GM12801 (cell line): ENCODE results near the gene ADAMTSL2.

ENCODE experiments used
- CTCF ChIP-seq: IDR thresholded peaks from one replicate; pipeline ENCODE4 v1.5.1; 2011; ENCODE audit warnings: control low read depth; ENCODE audit not compliant: insufficient read length; ENCODE audit errors: extremely low read depth

ADAMTSL2 gene

DNA sequence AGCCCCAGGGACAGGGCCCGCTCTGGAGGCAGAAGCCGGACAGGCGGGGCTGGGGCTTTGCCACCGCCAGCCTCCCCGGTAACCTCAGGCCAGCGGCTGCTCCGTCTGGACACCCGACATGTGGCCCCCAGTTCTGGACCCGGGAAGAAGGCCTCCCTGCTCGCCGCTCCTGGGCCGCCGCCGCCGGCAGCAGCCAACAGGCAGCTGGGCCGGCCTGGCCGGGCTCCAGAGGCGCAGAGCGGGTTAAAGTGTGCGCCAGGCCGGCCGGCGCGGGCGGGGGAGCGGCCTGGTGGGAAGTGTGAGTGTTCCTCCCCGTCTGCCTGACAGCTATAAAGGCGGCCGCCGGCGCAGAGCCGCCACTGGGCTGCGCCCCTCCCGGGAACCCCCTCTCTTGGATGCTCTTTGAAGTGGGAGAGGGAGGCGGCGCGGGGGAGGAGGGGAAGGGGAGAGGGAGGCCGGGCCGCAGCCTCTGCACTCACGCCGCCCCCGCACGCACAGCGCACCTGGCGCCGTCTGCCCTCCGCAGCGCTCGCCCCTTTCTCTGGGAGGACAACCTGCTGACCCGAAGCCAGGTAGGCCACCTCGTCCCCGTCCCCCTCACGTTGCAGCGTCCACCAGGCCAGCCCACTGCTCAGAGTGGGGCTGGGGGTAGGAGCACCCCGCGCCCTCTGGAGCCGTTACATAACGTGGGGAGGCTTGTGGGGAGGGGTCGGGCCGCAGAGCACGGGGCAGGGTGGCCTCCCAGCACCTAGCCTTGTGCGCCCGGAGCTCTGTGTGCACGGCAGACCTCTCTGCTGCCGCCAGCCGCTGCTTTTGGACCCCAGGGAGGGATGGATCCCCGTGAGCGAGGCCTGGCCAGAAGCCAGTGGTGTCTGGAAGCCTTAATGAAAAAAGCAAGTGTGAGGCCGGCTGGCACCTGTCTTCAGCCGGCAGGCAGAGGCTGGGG, at the start of gene ADAMTSL2:
TSS of gene ADAMTSL2 (plus strand) at position 359 of the 946 bp plus-strand sequence. CDS start 2,009 bp downstream, outside the sequence.
- no peak for TF ChIP-seq CTCF

DNA sequence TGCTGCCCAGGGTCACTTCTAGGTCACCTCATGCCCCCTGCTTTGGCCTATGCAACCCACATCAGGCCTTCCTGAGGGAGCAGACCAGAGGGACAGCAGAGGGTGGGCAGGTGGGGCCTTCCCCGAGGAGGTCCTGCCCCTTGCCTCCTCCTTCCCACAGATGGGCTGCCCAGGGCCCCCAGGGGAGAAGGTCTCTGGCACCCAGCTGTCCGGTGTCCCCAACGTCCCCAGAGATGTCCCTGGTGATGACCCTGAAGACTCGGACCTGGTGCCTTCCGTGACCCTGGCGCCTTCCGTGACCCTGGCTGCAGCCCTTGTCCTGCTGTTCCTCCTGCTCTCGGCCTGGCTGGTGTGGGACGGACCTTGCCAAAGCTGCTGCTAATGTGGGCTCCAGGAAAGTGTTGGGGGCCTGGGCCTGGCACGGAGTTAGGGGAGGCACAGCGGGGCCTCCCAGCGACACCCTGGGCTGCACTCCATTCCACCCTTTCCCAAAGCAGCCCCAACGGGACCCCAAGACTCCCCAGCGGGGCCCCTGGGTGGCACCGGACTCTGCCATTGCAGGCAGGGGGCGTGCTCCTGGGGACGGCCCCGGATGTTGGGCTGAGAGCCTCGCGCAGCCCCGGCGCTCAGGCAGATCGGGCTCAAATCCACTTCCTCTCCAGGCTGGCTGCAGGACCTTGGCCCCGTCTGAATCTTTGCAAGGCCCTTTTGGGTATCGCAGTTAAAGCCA, 48.8 kb upstream of the ADAMTSL2 start:
- TF ChIP-seq CTCF = no peak

- TF ChIP-seq CTCF = no peak
These were observed 47.2 kb upstream of the ADAMTSL2 start for GRCh38 chr9:133487331-133487725.

GRCh38 chr9:133488686-133489252, 45.7 kb upstream of the ADAMTSL2 start:
- no peak for TF ChIP-seq CTCF

DNA sequence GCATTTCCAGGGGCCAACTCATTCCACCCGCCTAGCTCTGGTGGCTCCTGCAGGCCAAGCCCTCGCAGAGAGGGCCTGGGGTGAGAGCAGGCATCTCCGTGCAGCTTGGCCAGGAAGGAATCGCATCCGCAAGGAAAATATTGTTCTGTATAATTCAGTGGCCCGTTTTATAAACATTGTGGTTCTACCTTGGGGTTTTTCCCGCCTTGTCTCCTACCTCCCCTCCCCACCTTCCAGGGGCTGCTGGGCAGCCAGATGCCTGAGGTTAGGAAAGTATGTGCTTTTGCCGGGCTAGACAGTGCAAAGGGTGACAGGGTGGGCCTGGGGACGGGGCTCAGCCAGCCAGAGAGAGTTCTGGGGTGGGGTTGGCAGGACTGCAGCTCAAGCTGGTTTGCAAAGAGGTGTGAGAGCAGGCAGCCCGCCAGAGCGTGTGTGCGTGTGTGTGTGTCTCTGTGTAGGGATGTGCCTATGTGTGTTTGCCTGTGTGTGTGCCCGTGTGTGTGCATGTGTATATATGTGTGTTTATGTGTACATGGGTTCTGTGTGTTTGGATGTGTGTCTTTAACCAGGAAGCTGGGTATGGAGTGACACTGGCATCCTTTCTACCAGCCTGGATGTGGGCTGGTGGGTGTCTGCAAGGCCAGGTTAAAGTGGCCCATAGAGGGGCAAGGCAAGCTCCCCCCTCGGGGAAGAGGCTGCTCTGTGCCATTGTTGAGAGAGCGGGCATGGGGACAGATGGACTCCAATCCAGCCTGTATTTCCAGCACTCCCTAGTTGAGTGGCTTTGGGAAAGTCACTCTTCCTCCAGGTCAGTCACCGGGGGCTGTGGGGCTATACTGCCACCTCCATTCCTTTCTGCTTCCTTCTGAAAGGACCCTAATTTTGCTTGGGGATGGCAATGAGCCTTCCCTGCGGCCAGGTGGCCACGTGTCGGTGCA, 45.0 kb upstream of the ADAMTSL2 start:
- TF ChIP-seq CTCF = no peak

GRCh38 chr9:133490201-133490681, 44.3 kb upstream of the ADAMTSL2 start:
- no peak for TF ChIP-seq CTCF
